Measurements from ENCODE around the gene GREB1L.

DNA sequence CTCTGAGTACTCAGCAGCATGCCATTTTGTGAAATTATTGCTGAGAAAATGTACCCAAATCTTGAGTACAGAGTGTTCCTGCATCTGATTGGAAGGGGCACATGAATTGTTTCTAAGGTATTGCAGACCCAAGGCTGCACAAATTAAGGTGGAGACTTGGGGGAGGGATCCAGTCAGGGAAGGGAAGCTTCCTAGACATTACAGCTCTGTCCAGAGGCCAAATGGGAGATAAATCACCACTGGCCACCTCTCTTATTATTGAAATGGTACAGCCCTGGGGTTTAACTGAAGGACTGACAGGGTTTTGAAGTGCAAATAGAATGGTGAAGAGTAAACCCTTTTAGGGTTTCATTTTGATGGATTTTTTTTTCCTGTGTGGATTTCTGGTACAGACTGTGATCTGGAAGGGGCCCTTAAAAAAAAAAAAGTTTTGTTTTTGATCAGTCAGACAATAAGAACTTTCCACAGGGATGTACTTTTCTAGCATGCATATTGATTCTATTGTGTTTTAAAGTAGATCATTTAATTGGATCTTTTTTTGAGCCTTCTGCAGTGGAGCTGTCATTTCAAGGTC, 119.4 kb downstream of the GREB1L start:
- TF ChIP-seq CTCF (optimal IDR thresholded peaks at IDR 0.05 in 1 of 3, IDR thresholded peaks at IDR 0.05 in 1 of 3, conservative IDR thresholded peaks at IDR 0.05 in 1 of 3; ENCODE audit: extremely low read depth in 1 of 3, insufficient read depth in 2 of 3, low read length in 3 of 3), result no peak
- TF ChIP-seq EZH2 (IDR thresholded peaks at IDR 0.05; ENCODE audit: low read length), result no peak

Data from keratinocyte (primary cell).